ENCODE results near the gene PJA1.

PJA1 gene

GRCh38 chrX:69163936-69164741 is 1.1 kb downstream of the PJA1 start:
- DNase-seq (ENCODE audit: low read depth) = peak; percentile 45

- DNase-seq (ENCODE audit: low read depth) = no peak
Measured at GRCh38 chrX:69162361-69162865, 2.8 kb downstream of the PJA1 start.

DNA sequence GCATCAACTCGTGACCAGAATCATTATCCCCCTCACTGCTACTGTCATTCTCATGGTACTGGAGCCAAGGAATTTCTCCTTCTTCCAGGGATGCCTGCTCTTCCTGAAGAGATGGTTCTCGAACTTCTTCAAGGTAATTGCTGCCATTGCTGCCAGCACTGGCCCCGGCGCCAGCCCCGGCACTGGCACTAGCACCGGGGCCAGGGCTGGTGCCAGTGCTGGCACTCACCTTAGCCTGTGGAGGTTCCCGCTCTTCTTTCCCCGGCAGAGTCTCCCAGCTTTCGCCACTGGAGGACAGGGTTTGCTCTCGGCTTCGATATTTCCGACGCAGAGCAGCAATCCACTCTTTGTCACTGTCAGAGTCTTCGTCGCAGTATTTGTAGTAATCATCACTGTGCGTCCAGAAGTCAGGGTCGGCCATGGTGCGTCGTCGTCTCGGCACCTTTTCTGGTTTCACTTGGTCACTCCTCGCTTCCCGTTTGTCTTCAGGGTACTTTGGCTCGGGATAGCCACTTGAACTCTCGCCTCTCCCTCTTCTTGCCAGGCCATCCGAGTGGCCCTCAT is 3.4 kb downstream of the PJA1 start:
- no peak for DNase-seq (ENCODE audit: low read depth)

DNA sequence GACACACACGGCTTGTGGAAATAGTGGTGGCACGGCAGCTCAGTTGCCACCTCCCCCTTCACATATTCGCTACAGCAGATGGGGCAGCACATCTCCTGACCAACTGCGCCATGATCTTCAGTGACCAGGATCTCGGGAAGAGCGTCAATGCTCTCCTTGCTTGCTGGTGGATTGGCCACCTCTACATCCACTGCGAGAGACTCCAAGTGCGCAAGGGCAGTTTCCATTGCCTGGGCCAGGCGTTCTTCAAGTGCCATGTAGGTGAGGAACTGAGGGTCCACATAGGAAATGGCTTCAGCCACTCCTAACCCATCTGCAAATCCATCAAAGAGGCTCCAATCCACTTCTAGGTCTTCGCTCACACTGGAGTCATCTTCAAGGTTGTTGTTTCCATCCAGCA is 3.9 kb downstream of the PJA1 start:
- no peak for DNase-seq (ENCODE audit: low read depth)

DNA sequence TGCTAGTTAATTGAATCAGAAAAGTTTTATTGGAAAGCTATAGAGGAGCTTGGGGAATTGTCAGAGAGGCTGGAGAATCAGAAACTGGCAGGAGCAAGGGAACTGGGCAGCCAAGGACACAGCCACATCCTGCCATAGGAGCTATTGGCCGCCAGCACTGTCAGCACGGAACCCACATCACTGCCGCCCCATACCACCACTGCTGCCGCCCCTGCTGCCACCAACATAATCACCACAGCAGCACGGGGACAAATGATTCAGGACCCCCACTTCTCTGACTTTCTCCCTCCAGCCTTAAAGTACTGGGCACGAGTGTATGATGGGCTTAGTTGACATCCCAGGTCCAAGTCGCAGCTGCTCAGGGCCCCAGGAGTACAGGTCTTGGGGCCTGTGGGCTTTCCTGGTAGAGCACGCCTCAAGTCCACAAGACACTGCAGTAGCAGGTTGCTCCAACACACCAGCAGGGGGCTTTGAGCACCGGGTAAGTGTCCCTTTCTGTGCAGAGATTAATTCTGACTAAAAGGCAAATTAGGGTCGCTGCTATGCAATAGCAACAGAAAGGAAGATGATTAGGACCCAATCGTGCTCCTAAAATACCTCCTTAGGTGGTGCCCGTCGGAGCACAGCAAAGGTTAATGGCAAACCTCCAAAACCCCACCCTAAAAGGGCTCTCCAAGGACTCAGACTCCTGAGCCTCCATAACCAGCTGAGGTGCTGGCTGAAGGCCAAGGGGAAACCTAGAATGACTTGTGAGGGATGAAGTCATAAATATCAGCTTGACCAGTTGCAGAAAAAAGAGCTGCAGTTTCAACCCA is 6.9 kb downstream of the PJA1 start:
- DNase-seq (ENCODE audit: low read depth) = no peak

DNA sequence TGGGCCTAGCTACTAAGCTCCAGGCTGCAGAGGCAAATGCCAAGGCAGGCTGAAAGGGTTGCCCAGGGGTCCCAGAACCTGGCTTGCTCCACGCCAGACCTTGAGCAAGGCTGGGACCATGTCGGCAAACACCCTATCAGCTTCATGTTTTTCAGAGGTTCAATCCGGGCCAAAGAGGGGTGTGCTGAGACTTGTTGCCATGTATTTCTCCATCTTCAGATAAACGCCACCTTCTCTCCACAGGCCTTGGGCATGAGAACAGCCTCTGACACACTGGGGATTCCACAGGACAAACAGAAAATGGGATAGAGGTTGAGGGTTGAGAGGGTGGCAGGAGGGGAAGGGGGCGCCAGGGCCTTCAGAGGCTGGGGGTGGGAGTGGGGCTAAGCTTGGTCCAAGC is 8.6 kb downstream of the PJA1 start:
- no peak for DNase-seq (ENCODE audit: low read depth)

GRCh38 chrX:69155786-69156520 is 9.3 kb downstream of the PJA1 start:
- DNase-seq (ENCODE audit: low read depth) = no peak

- no peak for DNase-seq (ENCODE audit: low read depth)
Measured at GRCh38 chrX:69154051-69154450, 11.2 kb downstream of the PJA1 start.

DNA sequence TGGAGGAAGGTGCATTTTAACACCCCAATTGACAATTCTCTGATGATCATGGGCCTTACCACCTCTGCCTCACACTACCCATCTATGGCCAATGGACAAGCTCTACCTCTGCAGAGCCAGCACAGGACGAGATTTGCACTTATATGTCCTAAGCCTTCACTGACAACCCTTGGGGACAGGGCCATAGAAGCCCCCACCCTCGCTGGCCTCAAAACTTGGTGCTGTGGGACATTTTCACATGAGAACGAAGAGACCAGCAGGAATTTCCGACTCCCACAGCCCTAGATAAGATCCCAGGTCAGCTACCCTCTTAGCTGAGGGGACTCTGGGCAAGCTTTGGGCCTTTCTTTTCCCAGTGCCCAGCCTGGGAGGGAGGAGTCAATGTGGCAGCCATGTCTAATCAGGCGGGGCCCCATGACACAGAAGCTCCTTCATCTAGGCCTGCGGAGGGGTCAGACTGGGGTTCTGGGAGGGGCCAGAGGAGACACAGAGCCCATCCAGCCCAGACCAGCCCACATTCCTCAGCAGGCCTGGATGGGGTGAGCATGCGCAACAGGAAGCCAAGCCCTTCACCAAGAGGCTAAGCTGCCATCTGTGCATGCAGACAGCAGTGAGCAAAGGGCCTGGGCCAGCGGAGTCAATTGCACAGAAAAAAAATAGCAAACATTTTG is 12.1 kb downstream of the PJA1 start:
- DNase-seq (ENCODE audit: low read depth) = no peak

GRCh38 chrX:69152417-69152841 is 12.8 kb downstream of the PJA1 start:
- no peak for DNase-seq (ENCODE audit: low read depth)

- DNase-seq (ENCODE audit: low read depth) = no peak
Measured at GRCh38 chrX:69151866-69152284, 13.4 kb downstream of the PJA1 start.

DNA sequence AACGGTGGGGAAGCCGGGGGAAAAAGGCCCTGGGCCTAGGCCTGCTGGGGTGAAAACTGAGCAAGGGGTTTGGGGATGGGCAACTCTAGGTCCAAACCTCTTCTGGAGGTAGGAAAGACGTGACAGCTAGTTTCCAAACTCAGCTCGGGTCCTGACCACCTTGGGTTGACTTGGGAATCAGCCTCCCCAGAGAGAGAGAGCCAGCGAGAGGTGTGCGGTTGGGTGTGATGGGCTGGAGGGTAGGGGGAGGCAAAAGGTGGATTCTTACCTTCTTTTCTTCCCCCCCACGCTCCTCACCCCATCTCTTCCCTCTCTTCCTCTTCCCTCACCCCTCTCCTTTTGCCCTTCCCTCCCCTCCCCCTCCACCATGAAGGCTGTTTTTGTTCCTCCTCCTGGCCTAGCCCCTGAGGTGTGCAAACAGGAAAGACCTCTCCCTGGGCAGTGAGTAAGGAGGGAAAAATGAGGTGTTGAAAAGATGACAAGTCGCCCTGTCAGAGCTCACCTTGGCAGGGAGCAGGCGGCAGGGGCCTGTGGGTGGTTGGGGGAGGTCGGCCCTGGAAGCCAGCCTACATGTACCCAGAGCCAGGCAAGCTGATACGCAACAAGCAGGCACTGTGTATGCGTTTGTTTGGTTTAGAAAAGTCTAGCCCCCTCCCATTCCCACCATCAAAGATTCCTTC is 14.8 kb downstream of the PJA1 start:
- DNase-seq (ENCODE audit: low read depth) = no peak

GRCh38 chrX:69149466-69150280 is 15.6 kb downstream of the PJA1 start:
- no peak for DNase-seq (ENCODE audit: low read depth)

DNA sequence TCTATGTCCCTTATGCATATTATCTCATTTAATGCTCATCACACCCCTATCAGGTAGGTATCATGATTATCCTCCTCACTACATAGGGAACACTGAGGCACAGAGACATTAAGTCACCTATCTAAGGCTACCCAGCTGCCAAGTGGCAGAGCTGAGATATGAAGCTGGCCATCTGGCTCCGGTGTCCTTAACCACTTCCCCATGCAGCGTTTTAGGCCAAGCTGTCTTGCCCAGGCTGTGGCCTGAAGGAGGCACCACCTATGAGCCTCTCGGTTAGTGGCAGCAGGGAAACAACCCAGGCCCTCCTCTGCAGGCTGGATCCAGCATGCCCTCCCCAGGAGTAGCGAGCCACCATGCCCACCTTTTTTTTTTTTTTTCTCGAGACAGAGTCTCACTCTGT is 16.3 kb downstream of the PJA1 start:
- no peak for DNase-seq (ENCODE audit: low read depth)

DNA sequence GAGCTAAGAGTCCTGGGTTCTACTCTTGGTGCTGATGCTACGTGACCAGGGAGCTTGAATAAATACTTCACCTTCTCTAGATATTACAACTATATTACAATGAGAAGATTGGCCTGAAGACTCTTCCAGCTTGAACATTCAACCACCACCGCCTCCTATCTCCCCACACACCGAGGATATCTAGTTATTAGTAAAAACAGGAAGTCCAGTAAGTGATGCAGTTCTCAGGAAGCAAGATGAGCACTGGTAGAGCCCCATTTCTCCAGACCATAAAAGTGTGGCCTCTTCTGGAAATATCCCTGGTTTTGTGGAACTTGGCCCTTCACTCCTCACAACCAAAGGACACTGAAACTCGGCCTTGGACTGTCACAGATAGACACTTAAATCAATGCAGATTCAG is 18.5 kb downstream of the PJA1 start:
- DNase-seq (ENCODE audit: low read depth) = no peak

- no peak for DNase-seq (ENCODE audit: low read depth)
Measured at GRCh38 chrX:69145714-69146113, 19.5 kb downstream of the PJA1 start.

DNA sequence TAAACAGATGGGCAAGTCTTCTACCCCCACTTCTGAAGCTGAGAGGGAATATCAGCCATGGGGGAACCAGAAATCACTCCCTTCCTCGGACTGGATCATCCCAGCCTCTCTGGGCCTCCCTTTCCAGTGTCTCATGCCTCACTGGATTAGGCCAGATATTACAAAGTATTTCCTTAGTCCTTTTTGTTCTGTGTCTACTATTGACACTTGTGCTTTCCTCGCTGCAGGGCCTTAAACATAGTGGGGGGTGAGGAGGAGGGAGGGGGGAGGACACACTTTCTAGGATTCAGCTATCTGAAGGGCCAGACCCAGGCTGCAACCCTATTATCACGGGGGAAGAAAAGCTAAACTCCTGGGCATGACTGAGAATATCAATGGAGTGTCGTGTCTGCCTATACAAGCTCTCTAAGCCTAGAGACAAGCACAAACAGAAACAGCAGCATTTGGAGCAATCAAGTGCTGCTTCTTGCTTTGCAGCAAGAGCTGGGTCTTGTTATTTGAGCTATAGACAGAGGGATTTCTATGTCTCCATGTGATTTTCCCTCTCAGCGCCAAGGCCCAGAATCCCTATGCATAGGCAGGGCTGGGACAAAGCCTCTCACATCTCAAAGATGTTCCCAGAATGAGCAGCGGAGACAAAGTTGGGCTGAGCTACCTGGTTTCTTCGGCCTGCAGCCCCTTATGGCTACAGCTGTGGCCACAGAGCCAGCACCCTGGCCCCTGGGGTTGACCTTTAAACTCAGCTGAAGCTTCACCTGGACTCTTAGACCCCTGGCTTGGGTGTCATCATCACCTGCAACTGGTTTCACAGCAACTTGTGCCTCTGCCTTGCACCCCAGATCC is 20.2 kb downstream of the PJA1 start:
- DNase-seq (ENCODE audit: low read depth) = no peak

- no peak for DNase-seq (ENCODE audit: low read depth)
Measured at GRCh38 chrX:69143530-69143929, 21.7 kb downstream of the PJA1 start.

- DNase-seq (ENCODE audit: low read depth) = no peak
Measured at GRCh38 chrX:69142788-69143469, 22.3 kb downstream of the PJA1 start.
